OCI-LY7 (cell line): ENCODE measurements around the gene ANO9. TPM values are rescaled to one million over a fixed set of nuclear protein-coding genes. Genes with fewer than 3 reads are reported as not detected.

Experiments used
- BruUV-seq: library from RNA; stranded (reverse); fragments of 400-500 nt; replicated peaks from 2 replicates; lab custom pipeline; 2021; lab: Mats Ljungman, UMichigan
- CTCF ChIA-PET: fragments of 300-600 bp; sonication (Branson Sonifier 250); formaldehyde crosslinking; loops from one replicate; lab custom pipeline; 2022; ENCODE audit warnings: antibody characterized with exemption; ENCODE audit not compliant: unreplicated experiment; lab: Charles Lee
- POLR2A ChIA-PET: fragments of 300-600 bp; sonication (Branson Sonifier 250); formaldehyde crosslinking; loops from one replicate; lab custom pipeline; 2022; ENCODE audit warnings: antibody characterized with exemption; lab: Charles Lee
- DNase-seq: peaks from one replicate; pipeline ENCODE4 v3.0.0-alpha.2; 2015; ENCODE audit warnings: low spot score
- H2AFZ ChIP-seq: fragments of 200-600 bp; sonication (generic), shearing (Covaris generic); 2 replicates; pipeline ENCODE4 v1.6.1; 2014; ENCODE audit warnings: mild to moderate bottlenecking, antibody characterized with exemption, low read length, moderate library complexity
- H3K27ac ChIP-seq: fragments of 200-600 bp; sonication (generic); 2 replicates; pipeline ENCODE4 v1.5.1; 2014; ENCODE audit warnings: mixed run types, low read depth, mild to moderate bottlenecking, moderate library complexity, low read length, inconsistent platforms; ENCODE audit not compliant: poor library complexity, severe bottlenecking
- H3K36me3 ChIP-seq: fragments of 200-600 bp; sonication (generic); 2 replicates; pipeline ENCODE4 v1.6.1; 2014; ENCODE audit warnings: mild to moderate bottlenecking, antibody characterized with exemption, low read length, moderate library complexity, mixed read lengths; ENCODE audit not compliant: insufficient read depth
- H3K4me1 ChIP-seq: fragments of 200-600 bp; sonication (generic); 2 replicates; pipeline ENCODE4 v1.5.1; 2014; ENCODE audit warnings: mild to moderate bottlenecking, low read length; ENCODE audit not compliant: insufficient read depth, poor library complexity, severe bottlenecking
- H3K4me2 ChIP-seq: fragments of 200-600 bp; sonication (generic); 2 replicates; pipeline ENCODE4 v1.6.1; 2014; ENCODE audit warnings: mild to moderate bottlenecking, low read length
- H3K4me3 ChIP-seq: fragments of 200-600 bp; sonication (generic); 2 replicates; pipeline ENCODE4 v1.5.1; 2014; ENCODE audit warnings: mild to moderate bottlenecking, low read depth, low read length; ENCODE audit not compliant: poor library complexity, severe bottlenecking
- H3K79me2 ChIP-seq: fragments of 200-600 bp; sonication (generic); 2 replicates; pipeline ENCODE4 v1.6.1; 2016; ENCODE audit warnings: low read depth, mild to moderate bottlenecking, low read length, moderate library complexity, mixed read lengths; ENCODE audit not compliant: insufficient read depth
- H3K9me2 ChIP-seq: fragments of 200-600 bp; sonication (generic); 2 replicates; pipeline ENCODE4 v1.6.1; 2016; ENCODE audit warnings: mild to moderate bottlenecking, low read length, mixed read lengths; ENCODE audit not compliant: insufficient read depth
- H3K9me3 ChIP-seq: fragments of 200-600 bp; sonication (generic); 2 replicates; pipeline ENCODE4 v1.6.1; 2014; ENCODE audit warnings: mild to moderate bottlenecking, mixed run types, low read length, mixed read lengths
- H4K20me1 ChIP-seq: fragments of 200-600 bp; sonication (generic); 2 replicates; pipeline ENCODE4 v1.6.1; 2014; ENCODE audit warnings: mild to moderate bottlenecking, antibody characterized with exemption, low read length, moderate library complexity, mixed read lengths; ENCODE audit not compliant: insufficient read depth
- CTCF ChIP-seq: fragments of 200-600 bp; sonication (generic); conservative IDR thresholded peaks from 2 replicates; pipeline ENCODE4 v1.5.1; 2014; ENCODE audit warnings: mild to moderate bottlenecking, antibody characterized with exemption, low read length, moderate library complexity, mixed read lengths
- EZH2phosphoT487 ChIP-seq: fragments of 200-600 bp; sonication (generic); IDR thresholded peaks from 2 replicates; pipeline ENCODE4 v1.6.1; 2018; ENCODE audit warnings: low read depth, borderline replicate concordance, mild to moderate bottlenecking, mixed run types, antibody characterized with exemption, low read length, moderate library complexity, mixed read lengths
- intact Hi-C: fragments of 100-400 bp; cut with micrococcal nuclease; formaldehyde crosslinking; loops from one replicate; pipeline ENCODE4 v1.10.0; 2022; ENCODE audit not compliant: unreplicated experiment
- total RNA-seq, 2 experiments: library from RNA; depleted of rRNA in 1 of 2; stranded (reverse); fragments of >200 nt in 1 of 2; shearing (Covaris generic) in 1 of 2; gene quantifications; 2 replicates each; pipeline ENCODE4 v1.2.3, GENCODE V29; 2014 to 2022

ANO9 gene
- total RNA-seq, 2 experiments from 2014 or later: 25.7 to 27.6 TPM

- POLR2A ChIA-PET: no interaction called here
- Histone ChIP-seq H3K4me1 (no peaks in the 10 kb centered on the region), H2AFZ (no peak overlapping the region), H3K9me2 (no peaks in the 10 kb centered on the region), H3K79me2 (no peaks in the 10 kb centered on the region), H3K4me3 (no peak overlapping the region), H3K4me2 (no peak overlapping the region), H3K27ac (no peak overlapping the region), H4K20me1 (no peaks in the 10 kb centered on the region), H3K36me3 (no peaks in the 10 kb centered on the region), H3K9me3 (no peaks in the 10 kb centered on the region)
- intact Hi-C loops: no loop called here
- TF ChIP-seq CTCF (no peak), EZH2phosphoT487 (no peak)
- DNase-seq: no peak
- CTCF ChIA-PET: no interaction called here
- BruUV-seq: no TSS peak
Measured at GRCh38 chr11:432501-433100, 9.2 kb downstream of the ANO9 start.

- Histone ChIP-seq H3K36me3 (no peaks in the 10 kb centered on the region), H2AFZ (no peak overlapping the region), H3K4me1 (no peaks in the 10 kb centered on the region), H3K27ac (no peak overlapping the region), H4K20me1 (no peaks in the 10 kb centered on the region), H3K9me2 (no peaks in the 10 kb centered on the region), H3K9me3 (no peaks in the 10 kb centered on the region), H3K4me3 (no peak overlapping the region), H3K4me2 (no peak overlapping the region), H3K79me2 (no peaks in the 10 kb centered on the region)
- ChIA-PET POLR2A (no interaction called here), CTCF (no interaction called here)
- no peak for DNase-seq
- BruUV-seq: no TSS peak
- TF ChIP-seq EZH2phosphoT487: no peak
- intact Hi-C loops: no loop called here
Measured at GRCh38 chr11:431921-432320, 9.9 kb downstream of the ANO9 start.

- Histone ChIP-seq H3K79me2 (no peaks in the 10 kb centered on the region), H2AFZ (no peak overlapping the region), H3K4me2 (no peak overlapping the region), H3K4me1 (no peaks in the 10 kb centered on the region), H3K4me3 (no peak overlapping the region), H4K20me1 (no peaks in the 10 kb centered on the region), H3K9me2 (no peaks in the 10 kb centered on the region), H3K36me3 (no peaks in the 10 kb centered on the region), H3K9me3 (no peaks in the 10 kb centered on the region), H3K27ac (no peak overlapping the region)
- no peak for DNase-seq
- no peak for TF ChIP-seq CTCF
- TF ChIP-seq EZH2phosphoT487: no peak
- ChIA-PET POLR2A (no interaction called here), CTCF (no interaction called here)
- intact Hi-C loops: no loop called here
- BruUV-seq: no TSS peak
Measured at GRCh38 chr11:429931-430456, 11.8 kb downstream of the ANO9 start.
